Stimulated activated CD8-positive, alpha-beta memory T cell treated with anti-CD3 and anti-CD28 coated beads, Interleukin-7, amount 100 ng/mL, for 24 hours (primary cell): ENCODE data around the gene FEZF1.

Experiments used
- DNase-seq: peaks from one replicate; pipeline ENCODE4 v3.0.0-alpha.2; 2020; ENCODE audit warnings: low read depth

Gene FEZF1

GRCh38 chr7:122268101-122268500 lies 36.4 kb downstream of the FEZF1 start:
- DNase-seq = no peak

GRCh38 chr7:122262246-122262645 lies 42.3 kb downstream of the FEZF1 start:
- DNase-seq = no peak

- DNase-seq = no peak
Observed at GRCh38 chr7:122261442-122261841, 43.1 kb downstream of the FEZF1 start.

GRCh38 chr7:122261016-122261415 lies 43.5 kb downstream of the FEZF1 start:
- DNase-seq = no peak

- DNase-seq = no peak
Observed at GRCh38 chr7:122260336-122260735, 44.2 kb downstream of the FEZF1 start.

GRCh38 chr7:122258971-122259370 lies 45.6 kb downstream of the FEZF1 start:
- DNase-seq = no peak

GRCh38 chr7:122257056-122257455 lies 47.5 kb downstream of the FEZF1 start:
- DNase-seq = no peak

- no peak for DNase-seq
Observed at GRCh38 chr7:122256046-122256445, 48.5 kb downstream of the FEZF1 start.

GRCh38 chr7:122255454-122255853 lies 49.1 kb downstream of the FEZF1 start:
- DNase-seq = no peak
